NCI-H1417 (cell line): Measurements from ENCODE around the gene HOXA2.

Source experiments
- DNase-seq, 3 experiments: peaks; one replicate each; lab custom pipeline; 2025; lab: John Stamatoyannopoulos, UW

The HOXA2 gene

GRCh38 chr7:27141137-27141922, 38.8 kb upstream of the HOXA2 start:
- peak in 1 of 3 experiments; percentile 37 for DNase-seq

- no peak for DNase-seq
Observed at GRCh38 chr7:27140126-27140857, 37.8 kb upstream of the HOXA2 start.

- DNase-seq: no peak
Observed at GRCh38 chr7:27139334-27140125, 37.0 kb upstream of the HOXA2 start.

GRCh38 chr7:27138985-27139333, 36.5 kb upstream of the HOXA2 start:
- no peak for DNase-seq

- DNase-seq: no peak
Observed at GRCh38 chr7:27138472-27138871, 36.0 kb upstream of the HOXA2 start.

GRCh38 chr7:27137640-27138315, 35.3 kb upstream of the HOXA2 start:
- no peak for DNase-seq

- no peak for DNase-seq
Observed at GRCh38 chr7:27134392-27134791, 31.9 kb upstream of the HOXA2 start.

- DNase-seq: peak in 1 of 3 experiments; percentile 34
Observed at GRCh38 chr7:27133409-27134231, 31.1 kb upstream of the HOXA2 start.

GRCh38 chr7:27132978-27133377, 30.5 kb upstream of the HOXA2 start:
- peak in 1 of 3 experiments; percentile 24 for DNase-seq

GRCh38 chr7:27132214-27132613, 29.7 kb upstream of the HOXA2 start:
- peak in 1 of 3 experiments; percentile 36 for DNase-seq

- no peak for DNase-seq
Observed at GRCh38 chr7:27131390-27131819, 28.9 kb upstream of the HOXA2 start.

- peak; percentile 71 to 93 (median 90) for DNase-seq
Observed at GRCh38 chr7:27130540-27131389, 28.3 kb upstream of the HOXA2 start, which contains the start of gene HOXA4. Gene HOXA4, minus strand, starts transcription at chr7:27130757. Its CDS starts 24 bp downstream, at chr7:27130733.

GRCh38 chr7:27129729-27130539, 27.5 kb upstream of the HOXA2 start:
- DNase-seq: peak; percentile 41 to 92 (median 83)

GRCh38 chr7:27128776-27129728, 26.6 kb upstream of the HOXA2 start:
- no peak for DNase-seq

GRCh38 chr7:27128034-27128433, 25.6 kb upstream of the HOXA2 start:
- DNase-seq: peak in 1 of 3 experiments; percentile 24

GRCh38 chr7:27126596-27127327, 24.3 kb upstream of the HOXA2 start:
- DNase-seq: peak in 1 of 3 experiments; percentile 33

- no peak for DNase-seq
Observed at GRCh38 chr7:27125986-27126394, 23.5 kb upstream of the HOXA2 start.
